DMS79 (cell line): Measurements from ENCODE around the gene BMPR1B.
"Not testable (repeated sequence)": the region's sequence is repeated elsewhere in the genome, so short reads cannot be mapped to it uniquely, and the experiment has no call there.

Source experiments
- DNase-seq: peaks from one replicate; lab custom pipeline; 2025; lab: John Stamatoyannopoulos, UW

BMPR1B gene

GRCh38 chr4:95091272-95091671 lies 333.5 kb downstream of the BMPR1B start:
- DNase-seq, result no peak

- no peak for DNase-seq
These were observed 335.0 kb downstream of the BMPR1B start for GRCh38 chr4:95092766-95093165.

GRCh38 chr4:95093460-95093859 lies 335.7 kb downstream of the BMPR1B start:
- DNase-seq, result no peak

- DNase-seq, result no peak
These were observed 336.5 kb downstream of the BMPR1B start for GRCh38 chr4:95093936-95094929.

- DNase-seq, result no peak
These were observed 337.7 kb downstream of the BMPR1B start for GRCh38 chr4:95095348-95095974.

- no peak for DNase-seq
These were observed 344.5 kb downstream of the BMPR1B start for GRCh38 chr4:95102162-95102790.

- DNase-seq, result no peak
These were observed 347.4 kb downstream of the BMPR1B start for GRCh38 chr4:95105112-95105511.

- DNase-seq, result no peak
These were observed 348.2 kb downstream of the BMPR1B start for GRCh38 chr4:95105983-95106382.

- DNase-seq, result no peak
These were observed 348.7 kb downstream of the BMPR1B start for GRCh38 chr4:95106408-95106928.

- DNase-seq, result no peak
These were observed 349.2 kb downstream of the BMPR1B start for GRCh38 chr4:95107004-95107403.

- DNase-seq, result no peak
These were observed 349.9 kb downstream of the BMPR1B start for GRCh38 chr4:95107635-95108034.

- DNase-seq, result no peak
These were observed 351.2 kb downstream of the BMPR1B start for GRCh38 chr4:95108883-95109421.

GRCh38 chr4:95114521-95114920 lies 356.8 kb downstream of the BMPR1B start:
- DNase-seq, result no peak

GRCh38 chr4:95118497-95118896 lies 360.7 kb downstream of the BMPR1B start:
- no peak for DNase-seq

GRCh38 chr4:95120456-95120855 lies 362.7 kb downstream of the BMPR1B start:
- no peak for DNase-seq

GRCh38 chr4:95122001-95122400 lies 364.2 kb downstream of the BMPR1B start:
- no peak for DNase-seq

- DNase-seq, result no peak
These were observed 367.2 kb downstream of the BMPR1B start for GRCh38 chr4:95124906-95125504.

GRCh38 chr4:95129031-95129430 lies 371.3 kb downstream of the BMPR1B start:
- no peak for DNase-seq

- DNase-seq, result no peak
These were observed 372.1 kb downstream of the BMPR1B start for GRCh38 chr4:95129821-95130311.

- not testable (repeated sequence) for DNase-seq
These were observed 376.3 kb downstream of the BMPR1B start for GRCh38 chr4:95134016-95134415.

- not testable (repeated sequence) for DNase-seq
These were observed 381.7 kb downstream of the BMPR1B start for GRCh38 chr4:95139424-95139823.

GRCh38 chr4:95141361-95141760 lies 383.6 kb downstream of the BMPR1B start:
- no peak for DNase-seq
